Upper lobe of left lung (tissue), 6 donors: ENCODE measurements around the gene SSC5D. TPM values are rescaled to one million over a fixed set of nuclear protein-coding genes. Genes with fewer than 3 reads are reported as not detected.
"Not testable (repeated sequence)": the region's sequence is repeated elsewhere in the genome, so short reads cannot be mapped to it uniquely, and the experiment has no call there.

Source experiments
- ATAC-seq, 2 donors: fragments of 200-7000 bp; cut with Tn5 transposase; one replicate each; pipeline ENCODE4 v1.9.1; 2022; ENCODE audit warnings: mild to moderate bottlenecking in 2 of 2, moderate library complexity in 2 of 2; ENCODE audit not compliant: low FRiP score in 2 of 2
- DNase-seq, 2 donors: peaks; one replicate each; pipeline ENCODE4 v3.0.0-alpha.2; 2019 to 2020
- H3K27ac ChIP-seq, 4 donors: fragments of 200-600 bp; sonication (generic); one replicate each; pipeline ENCODE4 v1.5.1; 2016 to 2019
- H3K27me3 ChIP-seq, 4 donors: fragments of 200-600 bp; sonication (generic); one replicate each; pipeline ENCODE4 v1.5.1; 2017 to 2019
- H3K36me3 ChIP-seq, 4 donors: fragments of 200-600 bp; sonication (generic); one replicate each; pipeline ENCODE4 v1.5.1; 2016 to 2019
- H3K4me1 ChIP-seq, 4 donors: fragments of 200-600 bp; sonication (generic); one replicate each; pipeline ENCODE4 v1.5.1; 2018 to 2019
- H3K4me3 ChIP-seq, 4 donors: fragments of 200-600 bp; sonication (generic); one replicate each; pipeline ENCODE4 v1.5.1; 2017 to 2019; ENCODE audit warnings: mild to moderate bottlenecking in 2 of 4, moderate library complexity in 1 of 4
- H3K9me3 ChIP-seq, 4 donors: fragments of 200-600 bp; sonication (generic); one replicate each; pipeline ENCODE4 v1.5.1; 2018 to 2019
- CTCF ChIP-seq, 6 experiments: fragments of 450-650 bp in 4 of 6; fragments of 200-600 bp in 2 of 6; sonication (generic) in 2 of 6; IDR thresholded peaks; one replicate each; pipeline ENCODE4 v1.5.1; 2016 to 2019; ENCODE audit warnings: antibody characterized with exemption in 6 of 6
- EP300 ChIP-seq, 4 donors: sonication (generic); formaldehyde crosslinking; IDR thresholded peaks; one replicate each; pipeline ENCODE4 v1.5.1; 2017; ENCODE audit warnings: antibody characterized with exemption in 4 of 4, control low read depth in 2 of 4
- POLR2A ChIP-seq, 4 donors: fragments of 450-650 bp; IDR thresholded peaks; one replicate each; pipeline ENCODE4 v1.5.1; 2016 to 2017; ENCODE audit warnings: antibody characterized with exemption in 4 of 4, mild to moderate bottlenecking in 2 of 4
- POLR2AphosphoS5 ChIP-seq, 2 donors: sonication (generic); formaldehyde crosslinking; IDR thresholded peaks; one replicate each; pipeline ENCODE4 v1.5.1; 2017; ENCODE audit warnings: antibody characterized with exemption in 2 of 2
- WGBS, 2 donors: methylation state at CpG; one replicate each; pipeline ENCODE4 v1.1.5; 2017 to 2018; 5-methylcytosine and 5-hydroxymethylcytosine counted together
- total RNA-seq, 6 donors: library from RNA; depleted of rRNA in 4 of 6; stranded (reverse); fragments of >200 nt in 4 of 6; gene quantifications; one replicate each; pipeline versions ENCODE4 v1.1.0 to v1.2.1, GENCODE V29; 2016 to 2021
- donor health status: DM: no; HTN: no; CAD: no; lungs with moderate emphysema.
- donor health status: DM: no; HTN: yes; CAD: no; lungs with severe emphysema.

SSC5D gene
- total RNA-seq, 6 donors from 2014 or later, result 0.39 to 10.1 (median 6.7) TPM

GRCh38 chr19:55529636-55530234 lies 41.5 kb downstream of the SSC5D start:
- no peak overlapping the region for H3K27ac ChIP-seq
- H3K27me3 ChIP-seq, result no peaks in the 10 kb centered on the region
- no peak overlapping the region for H3K4me3 ChIP-seq
- H3K9me3 ChIP-seq, result no peaks in the 10 kb centered on the region
- H3K4me1 ChIP-seq, result peaks cover 6 to 9% (median 9%) of the 10 kb centered on the region in 4 donors
- no peaks in the 10 kb centered on the region for H3K36me3 ChIP-seq
- TF ChIP-seq POLR2A (IDR thresholded peaks at IDR 0.05) (no peak), CTCF (IDR thresholded peaks at IDR 0.05) (no peak), POLR2AphosphoS5 (IDR thresholded peaks at IDR 0.05) (no peak), EP300 (IDR thresholded peaks at IDR 0.05) (no peak)
- ATAC-seq, result no peak
- 92 to 97% methylated on average over 18 to 48 of the region's 56 CpGs for WGBS, 2 donors
- peak in 1 of 2 donors; percentile 81 for DNase-seq

GRCh38 chr19:55530996-55531395 lies 42.8 kb downstream of the SSC5D start:
- H3K4me1 ChIP-seq, result peaks cover 6 to 8% (median 6%) of the 10 kb centered on the region in 4 donors
- no peak overlapping the region for H3K4me3 ChIP-seq
- H3K27ac ChIP-seq, result no peak overlapping the region
- H3K36me3 ChIP-seq, result no peaks in the 10 kb centered on the region
- H3K9me3 ChIP-seq, result no peaks in the 10 kb centered on the region
- no peaks in the 10 kb centered on the region for H3K27me3 ChIP-seq
- TF ChIP-seq CTCF (IDR thresholded peaks at IDR 0.05) (no peak), EP300 (IDR thresholded peaks at IDR 0.05) (no peak), POLR2AphosphoS5 (IDR thresholded peaks at IDR 0.05) (no peak), POLR2A (IDR thresholded peaks at IDR 0.05) (no peak)
- WGBS, 2 donors, result 91 to 92% methylated on average over 18 to 26 of the region's 26 CpGs
- DNase-seq (peak in 1 of 2 donors; percentile 80), ATAC-seq (peak in 1 of 2 donors; percentile 23)

GRCh38 chr19:55534280-55534679 lies 46.0 kb downstream of the SSC5D start:
- not testable (repeated sequence) for H3K27ac ChIP-seq, ATAC-seq, H3K36me3 ChIP-seq, H3K9me3 ChIP-seq, H3K4me1 ChIP-seq, H3K4me3 ChIP-seq, DNase-seq, H3K27me3 ChIP-seq
- WGBS, 2 donors, result 88 to 90% methylated on average over 7 of the region's 7 CpGs

- H3K4me3 ChIP-seq, result no peak overlapping the region
- H3K36me3 ChIP-seq, result no peaks in the 10 kb centered on the region
- H3K4me1 ChIP-seq, result no peaks in the 10 kb centered on the region
- H3K27ac ChIP-seq, result no peak overlapping the region
- no peaks in the 10 kb centered on the region for H3K9me3 ChIP-seq
- WGBS, 2 donors, result 79 to 84% methylated on average over 10 to 12 of the region's 12 CpGs
- DNase-seq (no peak), ATAC-seq (no peak)
- H3K27me3 ChIP-seq, result no peaks in the 10 kb centered on the region
- no peak for TF ChIP-seq POLR2AphosphoS5 (IDR thresholded peaks at IDR 0.05)
- no peak for TF ChIP-seq POLR2A (IDR thresholded peaks at IDR 0.05)
- TF ChIP-seq CTCF (IDR thresholded peaks at IDR 0.05), result no peak
- TF ChIP-seq EP300 (IDR thresholded peaks at IDR 0.05), result no peak
Measured at GRCh38 chr19:55535173-55535964, 47.1 kb downstream of the SSC5D start.

- no peaks in the 10 kb centered on the region for H3K4me1 ChIP-seq
- no peaks in the 10 kb centered on the region for H3K9me3 ChIP-seq
- TF ChIP-seq POLR2A (IDR thresholded peaks at IDR 0.05) (no peak), CTCF (IDR thresholded peaks at IDR 0.05) (no peak), POLR2AphosphoS5 (IDR thresholded peaks at IDR 0.05) (no peak), EP300 (IDR thresholded peaks at IDR 0.05) (no peak)
- no peaks in the 10 kb centered on the region for H3K36me3 ChIP-seq
- DNase-seq (peak in 1 of 2 donors; percentile 81), ATAC-seq (no peak)
- H3K4me3 ChIP-seq, result no peak overlapping the region
- no peak overlapping the region for H3K27ac ChIP-seq
- H3K27me3 ChIP-seq, result no peaks in the 10 kb centered on the region
- WGBS, 2 donors, result 86 to 89% methylated on average over 7 to 22 of the region's 22 CpGs
Measured at GRCh38 chr19:55535965-55536350, 47.7 kb downstream of the SSC5D start.
